IMR-90 (cell line): ENCODE results near the gene STRA6.

ENCODE experiments used
- SMC3 ChIP-seq: fragments of 150-350 bp; IDR thresholded peaks from 2 replicates; pipeline ENCODE4 v1.6.1; 2016; ENCODE audit warnings: low read depth, mild to moderate bottlenecking, antibody characterized with exemption, low read length, moderate library complexity
- TF ChIP-seq, protein P1 (sequence below): conservative IDR thresholded peaks from 2 replicates; pipeline ENCODE4 v1.5.1; 2012; ENCODE audit warnings: mild to moderate bottlenecking, low read depth, low read length, improper control_type of control experiment

- TF ChIP-seq, protein P1, sequence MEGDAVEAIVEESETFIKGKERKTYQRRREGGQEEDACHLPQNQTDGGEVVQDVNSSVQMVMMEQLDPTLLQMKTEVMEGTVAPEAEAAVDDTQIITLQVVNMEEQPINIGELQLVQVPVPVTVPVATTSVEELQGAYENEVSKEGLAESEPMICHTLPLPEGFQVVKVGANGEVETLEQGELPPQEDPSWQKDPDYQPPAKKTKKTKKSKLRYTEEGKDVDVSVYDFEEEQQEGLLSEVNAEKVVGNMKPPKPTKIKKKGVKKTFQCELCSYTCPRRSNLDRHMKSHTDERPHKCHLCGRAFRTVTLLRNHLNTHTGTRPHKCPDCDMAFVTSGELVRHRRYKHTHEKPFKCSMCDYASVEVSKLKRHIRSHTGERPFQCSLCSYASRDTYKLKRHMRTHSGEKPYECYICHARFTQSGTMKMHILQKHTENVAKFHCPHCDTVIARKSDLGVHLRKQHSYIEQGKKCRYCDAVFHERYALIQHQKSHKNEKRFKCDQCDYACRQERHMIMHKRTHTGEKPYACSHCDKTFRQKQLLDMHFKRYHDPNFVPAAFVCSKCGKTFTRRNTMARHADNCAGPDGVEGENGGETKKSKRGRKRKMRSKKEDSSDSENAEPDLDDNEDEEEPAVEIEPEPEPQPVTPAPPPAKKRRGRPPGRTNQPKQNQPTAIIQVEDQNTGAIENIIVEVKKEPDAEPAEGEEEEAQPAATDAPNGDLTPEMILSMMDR, result no peak
- no peak for TF ChIP-seq SMC3
Measured at GRCh38 chr15:74217907-74218885, 15.6 kb upstream of the STRA6 start.
